ENCODE measurements around the gene ESYT1. TPM values are rescaled to one million over a fixed set of nuclear protein-coding genes. Genes with fewer than 3 reads are reported as not detected.

ESYT1 gene
- total and polyA plus RNA-seq, 4 donors: 42.6 to 76.6 (median 61.1) TPM

GRCh38 chr12:56165369-56165768 lies 37.3 kb downstream of the ESYT1 start:
- DNase-seq (ENCODE audit: low read depth in 4 of 6, low spot score in 6 of 6): no peak
- WGBS (ENCODE audit: insufficient coverage): 73% methylated on average over 4 of the region's 4 CpGs

GRCh38 chr12:56169229-56169759 lies 41.2 kb downstream of the ESYT1 start:
- Histone ChIP-seq H3K4me1 (ENCODE audit: control insufficient read depth, insufficient read depth, low read length) (no peaks in the 10 kb centered on the region), H3K9me3 (ENCODE audit: control insufficient read depth, insufficient read depth, low read length) (no peaks in the 10 kb centered on the region), H3K27ac (ENCODE audit: low read depth, low read length) (no peak overlapping the region), H3K36me3 (ENCODE audit: control insufficient read depth, insufficient read depth, low read length) (peaks cover 98% of the 10 kb centered on the region), H3K4me3 (ENCODE audit: low read depth, low read length) (no peak overlapping the region), H3K27me3 (ENCODE audit: control insufficient read depth, insufficient read depth, low read length) (no peaks in the 10 kb centered on the region)
- 97% methylated on average over 11 of the region's 11 CpGs for WGBS (ENCODE audit: insufficient coverage)
- DNase-seq (ENCODE audit: low read depth in 4 of 6, low spot score in 6 of 6): no peak

More at GRCh38 chr12:56165369-56165768, 37.3 kb downstream of the ESYT1 start:
- Histone ChIP-seq H3K27me3 (ENCODE audit: control insufficient read depth, insufficient read depth, low read length) (no peaks in the 10 kb centered on the region), H3K4me3 (ENCODE audit: low read depth, low read length) (no peak overlapping the region), H3K9me3 (ENCODE audit: control insufficient read depth, insufficient read depth, low read length) (no peaks in the 10 kb centered on the region), H3K4me1 (ENCODE audit: control insufficient read depth, insufficient read depth, low read length) (peaks cover 11% of the 10 kb centered on the region), H3K36me3 (ENCODE audit: control insufficient read depth, insufficient read depth, low read length) (peaks cover 99% of the 10 kb centered on the region), H3K27ac (ENCODE audit: low read depth, low read length) (no peak overlapping the region)

- Histone ChIP-seq H3K9me3 (ENCODE audit: control insufficient read depth, insufficient read depth, low read length) (no peaks in the 10 kb centered on the region), H3K36me3 (ENCODE audit: control insufficient read depth, insufficient read depth, low read length) (peaks cover 90% of the 10 kb centered on the region), H3K4me3 (ENCODE audit: low read depth, low read length) (no peak overlapping the region), H3K4me1 (ENCODE audit: control insufficient read depth, insufficient read depth, low read length) (no peaks in the 10 kb centered on the region), H3K27ac (ENCODE audit: low read depth, low read length) (no peak overlapping the region), H3K27me3 (ENCODE audit: control insufficient read depth, insufficient read depth, low read length) (no peaks in the 10 kb centered on the region)
- WGBS (ENCODE audit: insufficient coverage): 98% methylated on average over 6 of the region's 7 CpGs
- no peak for DNase-seq (ENCODE audit: low read depth in 4 of 6, low spot score in 6 of 6)
These were observed 44.8 kb downstream of the ESYT1 start for GRCh38 chr12:56172839-56173238.

GRCh38 chr12:56178347-56178746 lies 50.3 kb downstream of the ESYT1 start:
- Histone ChIP-seq H3K27me3 (ENCODE audit: control insufficient read depth, insufficient read depth, low read length) (no peaks in the 10 kb centered on the region), H3K27ac (ENCODE audit: low read depth, low read length) (no peak overlapping the region)
- DNase-seq (ENCODE audit: low read depth in 4 of 6, low spot score in 6 of 6): no peak

GRCh38 chr12:56186957-56187356 lies 58.9 kb downstream of the ESYT1 start:
- Histone ChIP-seq H3K9me3 (ENCODE audit: control insufficient read depth, insufficient read depth, low read length) (no peaks in the 10 kb centered on the region), H3K4me3 (ENCODE audit: low read depth, low read length) (no peak overlapping the region), H3K27ac (ENCODE audit: low read depth, low read length) (no peak overlapping the region), H3K4me1 (ENCODE audit: control insufficient read depth, insufficient read depth, low read length) (peaks cover 15% of the 10 kb centered on the region), H3K36me3 (ENCODE audit: control insufficient read depth, insufficient read depth, low read length) (peaks cover 36% of the 10 kb centered on the region), H3K27me3 (ENCODE audit: control insufficient read depth, insufficient read depth, low read length) (no peaks in the 10 kb centered on the region)
- DNase-seq (ENCODE audit: low read depth in 4 of 6, low spot score in 6 of 6): no peak
- no CpG with 5 or more reads among the region's 2 CpGs for WGBS (ENCODE audit: insufficient coverage)

More at GRCh38 chr12:56178347-56178746, 50.3 kb downstream of the ESYT1 start:
- no peak overlapping the region for H3K4me3 ChIP-seq (ENCODE audit: low read depth, low read length)
- H3K9me3 ChIP-seq (ENCODE audit: control insufficient read depth, insufficient read depth, low read length): no peaks in the 10 kb centered on the region
- WGBS (ENCODE audit: insufficient coverage): no CpG with 5 or more reads among the region's 3 CpGs
- H3K36me3 ChIP-seq (ENCODE audit: control insufficient read depth, insufficient read depth, low read length): peaks cover 85% of the 10 kb centered on the region
- no peaks in the 10 kb centered on the region for H3K4me1 ChIP-seq (ENCODE audit: control insufficient read depth, insufficient read depth, low read length)

- Histone ChIP-seq H3K27ac (ENCODE audit: low read depth, low read length) (peak overlapping the region; percentile 88), H3K4me3 (ENCODE audit: low read depth, low read length) (peak overlapping the region; percentile 99)
- peak in 2 of 6 donors; percentile 31 to 39 for DNase-seq (ENCODE audit: low read depth in 4 of 6, low spot score in 6 of 6)
These were observed 60.2 kb downstream of the ESYT1 start for GRCh38 chr12:56188131-56188777.

GRCh38 chr12:56188778-56189098 lies 60.7 kb downstream of the ESYT1 start:
- DNase-seq (ENCODE audit: low read depth in 4 of 6, low spot score in 6 of 6): no peak
- peak overlapping the region; percentile 88 for H3K27ac ChIP-seq (ENCODE audit: low read depth, low read length)
- WGBS (ENCODE audit: insufficient coverage): 0% methylated on average over 12 of the region's 17 CpGs

More at GRCh38 chr12:56188131-56188777, 60.2 kb downstream of the ESYT1 start:
- WGBS (ENCODE audit: insufficient coverage): 5% methylated on average over 4 of the region's 10 CpGs
- Histone ChIP-seq H3K27me3 (ENCODE audit: control insufficient read depth, insufficient read depth, low read length) (no peaks in the 10 kb centered on the region), H3K36me3 (ENCODE audit: control insufficient read depth, insufficient read depth, low read length) (peaks cover 24% of the 10 kb centered on the region), H3K9me3 (ENCODE audit: control insufficient read depth, insufficient read depth, low read length) (no peaks in the 10 kb centered on the region), H3K4me1 (ENCODE audit: control insufficient read depth, insufficient read depth, low read length) (peaks cover 15% of the 10 kb centered on the region)

GRCh38 chr12:56189099-56189917 lies 61.2 kb downstream of the ESYT1 start, which contains the start of gene SMARCC2:
SMARCC2 (minus strand) TSS chr12:56189483; CDS start chr12:56189461, 22 bp downstream.
- Histone ChIP-seq H3K9me3 (ENCODE audit: control insufficient read depth, insufficient read depth, low read length) (no peaks in the 10 kb centered on the region), H3K36me3 (ENCODE audit: control insufficient read depth, insufficient read depth, low read length) (peaks cover 16% of the 10 kb centered on the region), H3K27me3 (ENCODE audit: control insufficient read depth, insufficient read depth, low read length) (no peaks in the 10 kb centered on the region), H3K4me3 (ENCODE audit: low read depth, low read length) (peak within 1 kb of the TSS; percentile 99), H3K27ac (ENCODE audit: low read depth, low read length) (peak within 1 kb of the TSS; percentile 97), H3K4me1 (ENCODE audit: control insufficient read depth, insufficient read depth, low read length) (peaks cover 15% of the 10 kb centered on the region)
- peak in 5 of 6 donors; percentile 65 to 94 (median 78) for DNase-seq (ENCODE audit: low read depth in 4 of 6, low spot score in 6 of 6)
- WGBS (ENCODE audit: insufficient coverage): under 1% methylated on average over 90 of the region's 93 CpGs

More at GRCh38 chr12:56188778-56189098, 60.7 kb downstream of the ESYT1 start:
- Histone ChIP-seq H3K4me1 (ENCODE audit: control insufficient read depth, insufficient read depth, low read length) (peaks cover 15% of the 10 kb centered on the region), H3K4me3 (ENCODE audit: low read depth, low read length) (peak overlapping the region; percentile 99), H3K36me3 (ENCODE audit: control insufficient read depth, insufficient read depth, low read length) (peaks cover 20% of the 10 kb centered on the region), H3K9me3 (ENCODE audit: control insufficient read depth, insufficient read depth, low read length) (no peaks in the 10 kb centered on the region), H3K27me3 (ENCODE audit: control insufficient read depth, insufficient read depth, low read length) (no peaks in the 10 kb centered on the region)

GRCh38 chr12:56189918-56190694 lies 62.0 kb downstream of the ESYT1 start:
- 0% methylated on average over 25 of the region's 42 CpGs for WGBS (ENCODE audit: insufficient coverage)
- H3K27me3 ChIP-seq (ENCODE audit: control insufficient read depth, insufficient read depth, low read length): no peaks in the 10 kb centered on the region
- peak; percentile 89 to 98 (median 94) for DNase-seq (ENCODE audit: low read depth in 4 of 6, low spot score in 6 of 6)

More at GRCh38 chr12:56189918-56190694, 62.0 kb downstream of the ESYT1 start:
- Histone ChIP-seq H3K4me1 (ENCODE audit: control insufficient read depth, insufficient read depth, low read length) (peaks cover 15% of the 10 kb centered on the region), H3K4me3 (ENCODE audit: low read depth, low read length) (peak overlapping the region; percentile 99), H3K27ac (ENCODE audit: low read depth, low read length) (peak overlapping the region; percentile 97), H3K36me3 (ENCODE audit: control insufficient read depth, insufficient read depth, low read length) (peaks cover 15% of the 10 kb centered on the region), H3K9me3 (ENCODE audit: control insufficient read depth, insufficient read depth, low read length) (no peaks in the 10 kb centered on the region)

All from spinal cord (tissue), 10 donors.